CD4-positive, alpha-beta T cell treated with Interleukin-15 for 1 hour (primary cell): ENCODE data around the gene KATNAL1.
"Not testable (repeated sequence)": the region's sequence is repeated elsewhere in the genome, so short reads cannot be mapped to it uniquely, and the experiment has no call there.

Experiments used
- DNase-seq: peaks from one replicate; pipeline ENCODE4 v3.0.0-alpha.2; 2020

KATNAL1 gene

DNA sequence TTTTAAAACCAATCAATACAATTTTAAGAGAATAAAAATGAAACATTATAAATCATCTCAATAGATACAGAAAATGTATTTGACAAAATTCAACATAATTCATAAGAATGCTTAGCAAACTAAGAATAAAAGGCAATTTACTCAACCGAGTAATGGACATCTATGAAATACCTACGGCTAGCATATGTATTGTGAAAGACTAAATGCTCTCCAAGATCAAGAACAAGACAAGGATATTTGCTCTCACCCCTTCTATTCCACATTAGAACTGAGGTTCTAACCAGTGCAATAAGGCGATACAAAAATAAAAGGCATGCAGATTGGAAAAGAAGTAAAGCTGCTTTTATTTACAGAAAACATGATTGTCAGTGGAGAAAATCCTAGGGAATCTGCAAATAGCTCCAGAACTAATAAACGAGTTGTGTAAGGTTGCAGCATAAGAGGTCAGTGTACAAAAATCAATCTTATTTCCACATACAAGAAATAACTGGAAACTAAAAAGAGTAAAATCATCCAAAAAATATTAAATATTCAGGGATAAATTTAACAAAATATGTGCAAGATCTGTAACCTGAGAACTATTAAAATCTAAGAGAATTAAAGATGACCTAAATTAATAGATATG is 16.4 kb downstream of the KATNAL1 start:
- no peak for DNase-seq

DNA sequence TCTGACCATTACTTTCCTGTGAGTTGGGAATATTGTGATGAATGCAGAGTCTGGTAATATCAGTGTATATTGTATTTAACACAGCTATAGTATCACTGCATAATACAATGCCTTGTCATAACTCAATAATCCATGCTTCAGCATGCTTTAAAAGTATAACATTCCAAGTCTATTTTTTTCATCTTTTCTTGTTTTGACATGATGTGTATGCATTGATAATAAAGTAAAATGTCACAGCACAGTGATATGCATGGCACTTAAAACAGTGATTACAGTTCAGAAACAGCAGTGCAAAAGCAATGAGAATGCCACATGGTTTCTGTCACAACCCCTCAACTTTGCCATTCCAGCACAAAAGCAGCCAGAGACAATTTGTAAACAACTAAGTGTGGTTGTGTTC is 17.8 kb downstream of the KATNAL1 start:
- DNase-seq, result no peak

DNA sequence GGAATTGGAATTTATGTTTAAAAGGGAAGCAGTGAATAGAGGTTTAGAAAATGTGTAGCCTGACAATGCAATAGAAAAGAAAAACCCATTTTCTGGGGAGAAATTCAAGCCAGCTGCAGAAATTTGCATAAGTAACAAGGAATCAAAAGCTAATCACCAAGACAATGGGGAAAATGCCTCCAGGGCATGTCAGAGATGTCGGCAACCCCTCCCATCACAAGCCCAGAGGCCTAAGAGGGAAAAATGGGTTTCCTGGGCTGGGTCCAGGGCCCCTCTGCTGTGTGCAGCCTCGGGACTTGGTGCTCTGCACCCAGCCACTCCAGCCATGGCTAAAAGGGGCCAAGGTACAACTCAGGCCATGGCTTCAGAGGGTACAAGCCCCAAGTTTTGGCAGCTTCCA is 21.3 kb downstream of the KATNAL1 start:
- not testable (repeated sequence) for DNase-seq

DNA sequence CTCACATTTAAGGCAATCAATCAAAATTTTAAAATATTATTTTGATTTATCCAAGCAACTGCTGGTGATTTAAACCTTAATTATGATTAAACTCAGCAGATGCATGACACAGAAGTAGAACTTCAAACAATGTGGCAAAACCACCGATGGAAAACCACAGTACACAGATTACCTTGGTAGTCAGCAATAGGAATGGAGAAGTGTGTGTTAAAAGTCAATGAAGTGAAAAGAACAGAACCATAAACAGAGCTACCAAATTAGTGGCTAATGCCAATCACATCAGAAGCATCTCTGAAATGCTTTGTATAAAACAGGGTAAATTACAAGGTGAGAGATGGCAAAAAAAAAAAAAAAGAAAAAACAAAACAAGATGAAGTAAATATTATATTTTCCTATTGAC is 31.2 kb downstream of the KATNAL1 start:
- no peak for DNase-seq

DNA sequence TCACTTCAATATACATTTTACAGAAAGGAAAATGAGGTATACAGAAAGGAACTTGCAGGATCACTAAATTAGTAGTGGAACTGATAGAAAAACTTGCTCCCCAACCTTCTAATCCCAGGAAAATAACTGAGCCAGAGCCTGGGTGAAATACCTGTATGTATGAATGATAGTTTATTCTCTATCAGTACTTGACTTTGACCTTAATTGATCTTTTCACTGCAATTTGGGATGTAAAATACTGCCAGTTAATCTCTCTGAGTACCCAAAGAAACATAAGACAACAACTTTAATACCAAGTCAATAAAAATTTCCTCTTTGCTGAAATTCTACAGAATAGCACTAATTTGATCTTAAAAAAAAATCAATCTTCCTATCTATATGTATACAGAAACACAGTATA is 33.3 kb downstream of the KATNAL1 start:
- DNase-seq, result no peak

DNA sequence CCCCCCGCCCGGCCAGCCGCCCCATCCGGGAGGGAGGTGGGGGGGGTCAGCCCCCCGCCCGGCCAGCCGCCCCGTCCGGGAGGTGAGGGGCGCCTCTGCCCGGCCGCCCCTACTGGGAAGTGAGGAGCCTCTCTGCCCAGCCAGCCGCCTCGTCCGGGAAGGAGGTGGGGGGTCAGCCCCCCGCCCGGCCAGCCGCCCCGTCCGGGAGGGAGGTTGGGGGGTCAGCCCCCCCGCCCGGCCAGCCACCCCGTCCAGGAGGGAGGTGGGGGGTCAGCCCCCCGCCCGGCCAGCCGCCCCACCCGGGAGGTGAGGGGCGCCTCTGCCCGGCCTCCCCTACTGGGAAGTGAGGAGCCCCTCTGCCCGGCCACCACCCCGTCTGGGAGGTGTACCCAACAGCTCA is 37.3 kb downstream of the KATNAL1 start:
- not testable (repeated sequence) for DNase-seq

- no peak for DNase-seq
Observed at GRCh38 chr13:30268673-30269072, 38.7 kb downstream of the KATNAL1 start.

- DNase-seq, result no peak
Observed at GRCh38 chr13:30266756-30267155, 40.6 kb downstream of the KATNAL1 start.

DNA sequence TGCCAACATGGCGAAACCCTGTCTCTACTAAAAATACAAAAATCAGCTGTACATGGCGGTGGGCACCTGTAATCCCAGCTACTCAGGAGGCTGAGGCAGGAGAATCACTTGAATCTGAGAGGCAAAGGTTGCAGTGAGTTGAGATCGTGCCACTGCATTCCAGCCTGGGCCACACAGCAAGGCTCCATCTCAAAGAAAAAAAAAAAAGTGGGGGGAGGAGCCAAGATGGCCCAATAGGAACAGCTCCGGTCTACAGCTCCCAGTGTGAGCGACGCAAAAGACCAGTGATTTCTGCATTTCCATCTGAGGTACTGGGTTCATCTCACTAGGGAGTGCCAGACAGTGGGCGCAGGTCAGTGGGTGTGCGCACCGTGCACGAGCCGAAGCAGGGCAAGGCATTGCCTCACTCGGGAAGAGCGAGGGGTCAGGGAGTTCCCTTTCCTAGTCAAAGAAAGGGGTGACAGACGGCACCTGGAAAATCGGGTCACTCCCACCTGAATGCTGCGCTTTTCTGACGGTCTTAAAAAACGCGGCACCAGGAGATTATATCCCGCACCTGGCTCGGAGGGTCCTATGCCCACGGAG is 48.1 kb downstream of the KATNAL1 start:
- not testable (repeated sequence) for DNase-seq

DNA sequence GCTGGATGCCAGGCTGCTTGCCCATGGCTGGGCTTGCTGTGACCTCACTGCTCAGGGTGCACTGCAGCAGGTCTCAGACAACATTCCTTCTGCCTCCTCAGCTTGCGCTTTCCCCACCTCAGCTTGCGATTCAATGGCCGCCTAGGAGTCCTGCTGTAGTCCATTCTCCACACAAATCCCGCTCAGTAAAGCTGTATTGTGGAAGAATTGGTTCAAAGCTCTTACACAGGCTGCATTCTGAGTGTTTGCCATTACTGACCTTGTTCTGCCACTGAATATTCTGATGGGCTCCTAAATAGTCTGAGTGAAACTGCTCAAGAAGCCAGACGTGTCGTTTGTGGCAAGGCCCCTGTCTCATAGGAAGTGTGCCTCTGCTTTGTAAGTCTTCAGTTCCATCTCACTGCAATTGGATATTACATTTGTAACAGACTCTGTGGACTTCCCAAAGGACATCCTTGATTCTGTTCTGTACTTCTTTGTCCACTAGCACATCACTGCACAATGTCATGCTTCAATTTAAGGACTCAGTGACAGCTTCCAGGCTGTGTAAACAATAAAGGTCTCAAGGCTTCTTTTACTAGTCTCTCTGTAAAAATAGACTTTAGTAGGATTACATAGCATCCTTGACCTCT is 49.8 kb downstream of the KATNAL1 start:
- no peak for DNase-seq

- no peak for DNase-seq
Observed at GRCh38 chr13:30256713-30257467, 50.5 kb downstream of the KATNAL1 start.

GRCh38 chr13:30255696-30256095 is 51.7 kb downstream of the KATNAL1 start:
- DNase-seq, result no peak

GRCh38 chr13:30253830-30254229 is 53.5 kb downstream of the KATNAL1 start:
- DNase-seq, result no peak

DNA sequence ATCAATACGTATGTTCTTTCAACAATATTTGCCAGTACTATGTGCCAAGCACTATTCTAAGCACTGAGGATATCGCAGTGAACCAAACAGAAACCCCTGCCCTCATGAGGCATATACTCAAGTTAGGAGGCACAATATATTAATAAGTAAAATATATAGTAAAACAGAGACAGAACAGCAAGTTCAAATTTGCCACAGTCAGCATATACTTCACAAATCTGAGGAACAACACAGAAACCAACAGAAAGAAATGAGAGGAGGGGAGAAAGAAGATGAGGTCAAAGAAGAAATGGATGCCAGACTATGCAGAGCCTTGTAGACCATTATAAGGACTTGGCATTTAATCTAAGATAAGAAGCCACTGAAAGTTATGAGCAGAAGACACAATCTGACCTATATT is 59.9 kb downstream of the KATNAL1 start:
- no peak for DNase-seq

DNA sequence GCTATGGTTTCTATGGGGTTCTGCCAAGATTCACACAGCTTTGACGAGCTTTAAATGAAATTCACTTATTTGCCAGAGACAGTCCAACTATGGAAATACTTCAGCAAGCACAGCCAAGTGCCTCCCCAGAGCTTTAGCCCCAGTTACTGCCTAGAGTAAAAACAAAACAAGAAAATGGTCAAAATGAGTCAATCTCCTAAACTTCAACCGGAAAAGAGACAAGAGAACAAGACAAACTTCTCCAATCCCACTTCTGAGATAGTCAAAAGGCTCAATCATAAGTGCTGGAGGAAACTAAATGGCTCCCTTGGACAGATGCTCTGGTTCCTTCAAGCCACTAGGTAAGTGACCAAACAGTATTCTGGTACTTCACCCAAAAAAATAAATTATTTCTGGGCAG is 65.8 kb downstream of the KATNAL1 start:
- DNase-seq, result no peak

DNA sequence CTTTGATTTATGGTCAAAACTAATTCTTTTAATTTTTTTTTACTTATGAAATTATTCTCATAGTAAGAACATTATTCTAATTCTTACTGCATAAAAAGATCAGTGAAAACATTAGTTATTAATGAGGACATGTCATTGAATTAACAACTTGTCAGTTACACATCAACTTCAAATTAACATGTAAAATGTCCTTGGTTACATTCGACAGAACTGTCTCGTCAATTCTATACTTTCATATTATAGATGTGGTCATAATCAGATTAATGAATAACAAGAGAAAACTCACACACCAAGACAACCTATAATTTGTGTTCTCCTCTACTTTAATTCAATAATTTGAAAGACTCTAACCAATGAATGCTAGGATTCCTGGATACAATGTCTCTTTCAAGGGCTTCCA is 66.7 kb downstream of the KATNAL1 start:
- DNase-seq, result no peak

GRCh38 chr13:30235216-30235615 is 72.1 kb downstream of the KATNAL1 start:
- DNase-seq, result no peak

GRCh38 chr13:30234619-30235162 is 72.7 kb downstream of the KATNAL1 start:
- no peak for DNase-seq

GRCh38 chr13:30224732-30225131 is 82.6 kb downstream of the KATNAL1 start:
- no peak for DNase-seq

DNA sequence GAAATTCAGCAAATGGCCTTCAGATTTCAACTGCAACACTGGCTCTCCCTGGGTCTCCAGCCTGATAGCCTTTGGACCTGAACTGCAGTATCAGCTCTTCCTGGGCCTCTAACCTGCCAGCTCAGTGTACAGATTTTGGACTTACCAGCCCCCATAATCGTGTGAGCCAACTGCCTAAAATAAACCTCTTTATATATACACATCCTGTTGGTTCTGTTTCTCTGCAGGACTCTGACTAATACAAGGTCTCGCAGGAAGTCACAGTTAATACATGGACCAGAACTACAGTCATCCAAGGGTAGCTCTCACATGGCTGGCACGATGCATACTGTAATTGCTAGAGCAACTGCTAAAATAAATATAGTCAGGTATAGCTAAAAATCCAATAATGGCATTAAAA is 85.1 kb downstream of the KATNAL1 start:
- no peak for DNase-seq

DNA sequence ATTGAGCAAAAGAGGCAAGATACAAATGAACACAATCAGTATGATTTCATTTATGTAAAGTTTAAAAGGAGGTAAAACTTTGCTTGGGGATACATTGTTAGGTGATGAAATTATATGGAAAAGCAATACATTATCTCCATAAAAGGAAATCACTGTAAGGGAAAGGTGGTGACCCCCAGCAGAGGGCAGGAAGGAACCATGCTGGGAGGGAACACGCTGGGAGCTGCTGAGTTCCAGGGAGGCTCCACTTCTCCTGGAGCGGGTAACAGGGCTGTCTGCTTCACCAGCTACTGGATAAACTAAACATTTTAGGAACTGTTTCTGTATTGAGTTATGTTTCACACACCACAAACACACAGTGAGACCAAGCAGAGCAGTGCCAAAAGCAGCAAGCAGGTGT is 91.2 kb downstream of the KATNAL1 start:
- DNase-seq, result no peak

- DNase-seq, result no peak
Observed at GRCh38 chr13:30212256-30212655, 95.1 kb downstream of the KATNAL1 start.

DNA sequence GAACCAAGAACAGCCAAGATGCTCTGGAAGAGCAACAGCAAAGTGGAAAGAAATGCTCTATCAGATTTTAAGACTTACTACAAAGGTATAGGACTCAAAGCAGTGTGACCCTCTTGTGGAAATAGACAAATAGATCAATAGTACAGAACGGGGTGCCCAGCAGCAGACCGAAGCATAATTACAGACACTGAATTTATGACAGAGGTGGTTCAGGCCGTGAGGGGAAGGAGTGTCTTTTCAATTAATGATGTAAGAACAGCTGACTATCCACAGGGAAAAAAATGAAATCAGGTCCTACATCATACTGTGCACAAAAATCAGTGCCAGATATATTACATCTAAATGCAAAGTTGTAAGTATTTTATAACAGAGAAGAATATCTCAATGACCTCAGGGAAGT is 95.6 kb downstream of the KATNAL1 start:
- no peak for DNase-seq

GRCh38 chr13:30204564-30204963 is 102.8 kb downstream of the KATNAL1 start:
- no peak for DNase-seq
